Stimulated activated CD4-positive, alpha-beta T cell treated with anti-CD3 and anti-CD28 coated beads, Interleukin-4, amount 100 ng/mL, for 24 hours (primary cell): Measurements from ENCODE around the gene EARS2.
"Not testable (repeated sequence)": the region's sequence is repeated elsewhere in the genome, so short reads cannot be mapped to it uniquely, and the experiment has no call there.

Experiments used
- DNase-seq: peaks from one replicate; pipeline ENCODE4 v3.0.0-alpha.2; 2020

Gene EARS2

DNA sequence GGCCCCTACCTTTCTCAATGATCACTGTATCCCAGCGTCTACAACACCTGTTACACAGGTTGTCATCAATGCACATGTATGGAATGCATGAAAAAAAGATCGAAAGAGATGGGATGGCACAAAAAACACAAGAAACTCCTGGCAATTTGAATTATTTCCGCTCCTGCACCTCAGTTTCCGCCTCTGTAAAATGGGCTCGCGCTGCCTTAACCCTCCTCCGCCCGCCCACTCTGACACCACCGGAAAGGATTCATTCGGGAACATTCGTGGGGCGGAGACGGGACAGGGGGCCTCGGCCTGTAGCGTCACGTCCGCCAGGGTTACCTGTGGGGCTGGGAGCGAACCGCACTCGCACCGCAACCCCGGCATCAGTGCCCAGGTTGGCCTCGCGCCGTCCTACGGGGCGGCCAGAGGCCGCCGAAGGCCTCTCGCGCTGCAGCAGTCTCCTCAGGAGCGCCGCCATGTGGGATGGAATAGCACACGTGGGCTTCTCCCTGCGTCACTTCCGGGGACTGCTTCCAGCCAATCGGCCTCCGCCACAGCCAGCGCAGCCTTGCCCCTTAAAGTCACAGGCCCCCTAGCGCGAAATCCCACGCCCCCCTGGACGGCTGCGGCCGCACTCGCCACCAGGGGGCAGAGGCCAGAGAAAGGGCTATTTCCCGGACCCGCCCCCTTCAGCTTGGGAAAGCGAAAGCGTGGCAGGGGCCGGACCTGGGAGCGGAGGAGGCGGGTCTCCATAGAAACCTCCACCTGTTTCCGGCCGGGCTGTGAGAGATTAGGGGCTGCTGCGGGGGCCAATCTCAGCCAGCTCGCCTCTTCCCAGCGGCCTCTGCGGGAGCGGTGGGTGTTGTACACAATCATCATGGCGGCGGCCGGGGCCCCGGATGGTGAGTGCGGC is at the start of gene EARS2, which contains the start of gene UBFD1:
Gene EARS2, minus strand, starts transcription at position 470 of the 898 bp plus-strand sequence. Its CDS starts 7 bp downstream, at position 463.
Gene UBFD1, plus strand, starts transcription at position 847 of the 898 bp plus-strand sequence. Its CDS starts 16 bp downstream, at position 863.
- DNase-seq = peak; percentile 99

DNA sequence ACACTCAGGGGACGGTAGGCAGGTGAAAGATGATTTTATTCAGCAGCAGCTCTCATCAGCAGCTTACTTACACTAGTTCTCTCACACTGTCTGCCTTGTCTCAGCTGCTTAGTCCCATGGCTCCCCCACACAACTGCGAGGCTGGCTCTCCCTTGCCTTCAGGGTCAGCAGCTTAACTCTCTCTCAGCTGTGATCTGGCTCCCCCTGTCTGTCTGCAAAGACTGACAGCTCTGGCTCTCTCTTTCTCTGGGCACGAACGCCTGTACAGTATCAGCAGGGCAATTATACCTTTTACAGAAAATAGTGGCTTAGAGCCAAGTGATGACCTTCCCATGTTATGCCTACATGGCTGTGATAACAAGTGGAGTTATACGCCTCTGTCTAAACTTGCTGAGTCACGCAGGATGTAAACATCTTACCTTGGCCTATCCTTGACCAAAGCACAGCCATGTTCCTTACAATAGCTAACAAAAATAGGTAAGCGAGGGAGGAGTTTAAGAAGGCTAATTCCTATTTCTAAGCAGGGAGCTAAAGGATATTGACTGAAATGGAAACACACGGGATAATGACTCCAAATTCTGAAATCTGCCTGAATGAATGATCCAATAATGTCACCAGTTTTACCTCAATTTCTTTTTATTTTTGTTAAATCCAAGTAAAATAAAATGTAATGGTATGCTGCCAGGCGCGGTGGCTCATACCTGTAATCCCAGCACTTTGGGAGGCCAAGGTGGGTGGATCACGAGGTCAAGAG is 40.0 kb upstream of the EARS2 start:
- peak; percentile 9 for DNase-seq

DNA sequence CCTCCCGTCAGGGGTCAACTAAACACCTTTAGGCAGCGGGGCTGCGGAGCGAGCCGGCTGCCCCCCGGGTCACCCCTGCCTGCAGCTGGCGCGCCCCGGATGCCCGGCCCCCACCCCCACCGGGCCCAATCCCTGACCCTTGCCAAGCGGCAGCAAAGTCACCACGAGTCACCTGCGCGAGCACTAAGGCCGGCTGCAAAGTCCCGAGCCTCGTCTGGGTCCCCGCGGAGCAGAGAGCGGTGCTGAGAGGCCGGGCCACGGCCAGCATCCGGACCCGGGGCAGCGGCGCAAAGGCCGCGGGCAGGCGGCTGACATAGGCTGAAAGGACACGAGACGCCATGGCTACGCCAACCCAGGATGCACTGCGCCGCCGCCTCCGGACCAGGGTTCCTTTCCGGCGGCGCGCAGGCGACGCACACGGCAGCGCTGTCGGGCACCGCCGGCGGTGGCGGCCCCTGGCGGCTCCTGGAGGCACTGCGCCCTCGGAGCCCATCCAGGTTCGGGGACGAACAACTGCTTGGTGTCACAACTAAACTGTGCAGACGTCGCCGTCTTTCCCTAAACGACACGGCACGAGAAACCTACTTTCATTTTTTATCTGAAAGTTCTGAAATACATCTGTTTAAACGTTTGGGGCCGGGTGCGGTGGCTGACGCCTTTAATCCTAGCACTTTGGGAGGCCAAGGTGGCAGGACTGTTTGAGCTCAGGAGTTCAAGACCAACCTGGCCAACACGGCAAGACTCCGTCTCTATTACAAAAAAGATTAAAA is 39.0 kb upstream of the EARS2 start, which contains the start of gene NDUFAB1:
Gene NDUFAB1, minus strand, starts transcription at position 366 of the 770 bp plus-strand sequence. Its CDS starts 26 bp downstream, at position 340.
- peak; percentile 91 for DNase-seq

DNA sequence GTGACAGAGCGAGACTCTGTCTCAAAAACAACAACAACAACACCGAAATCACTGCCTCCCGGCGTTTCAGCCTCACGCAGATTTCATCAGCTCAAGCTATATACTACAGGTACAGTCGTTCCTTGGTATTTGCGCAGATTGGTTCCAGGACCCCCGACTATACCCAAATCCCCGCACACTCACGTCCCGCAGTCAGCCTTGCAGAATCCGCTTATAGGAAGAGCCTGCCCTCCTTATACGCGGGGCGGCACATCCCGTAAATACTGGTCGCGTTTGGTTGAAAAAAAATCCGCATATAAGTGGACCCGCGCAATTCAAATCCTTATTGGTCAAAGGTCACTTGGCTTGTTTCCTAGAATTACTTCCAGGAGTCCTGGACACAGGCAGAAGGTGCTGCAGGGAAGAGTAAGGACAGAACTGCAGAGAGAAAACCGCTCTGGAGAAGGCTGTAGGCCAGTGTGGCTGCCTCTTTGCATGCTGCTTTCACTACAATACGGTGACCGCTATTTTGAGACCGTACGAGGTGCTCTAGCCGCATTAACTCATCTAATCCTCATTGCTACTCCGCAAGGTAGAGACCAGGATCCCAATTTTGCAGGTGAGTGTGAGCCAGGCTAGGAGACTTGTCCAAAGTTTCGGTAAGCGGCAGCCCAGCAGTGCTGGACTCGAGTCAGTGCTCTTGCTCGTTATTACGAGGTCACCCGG is 38.2 kb upstream of the EARS2 start:
- DNase-seq = no peak

DNA sequence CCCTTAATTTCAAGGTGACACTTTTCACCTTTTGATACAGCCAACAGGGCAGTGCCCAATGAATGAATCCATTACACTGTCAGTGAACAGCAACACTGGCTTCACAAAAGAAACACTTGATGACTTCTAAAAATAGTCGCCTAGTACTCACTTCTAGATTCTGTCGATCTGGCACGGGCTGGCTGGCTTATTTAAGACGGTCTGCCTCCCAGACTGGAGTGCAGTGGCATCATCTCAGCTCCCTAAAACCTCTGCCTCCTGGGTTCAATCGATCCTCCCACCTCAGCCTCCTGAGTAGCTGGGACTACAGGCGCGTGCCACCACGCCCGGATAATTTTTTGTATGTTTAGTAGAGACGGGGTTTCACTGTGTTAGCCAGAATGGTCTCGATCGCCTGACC is 37.0 kb upstream of the EARS2 start:
- DNase-seq = no peak

DNA sequence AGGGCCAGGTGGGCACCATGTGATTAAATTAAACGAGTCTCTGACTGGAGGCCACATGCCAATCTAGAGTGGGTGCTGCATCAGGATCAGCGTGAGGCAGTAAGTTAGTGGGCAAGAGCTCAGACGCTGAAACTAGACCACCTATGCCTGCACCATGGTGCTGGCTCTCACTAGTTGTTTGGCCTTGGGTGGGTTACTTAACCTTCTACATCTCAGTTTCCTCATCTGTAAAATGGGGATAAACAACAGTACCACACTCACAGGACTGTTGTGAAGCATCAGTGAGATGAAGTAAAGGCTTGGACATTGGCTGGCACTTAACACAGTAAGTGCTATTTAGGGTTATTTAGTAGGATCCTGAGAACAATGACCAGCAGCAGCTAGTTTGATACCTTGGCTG is 33.0 kb upstream of the EARS2 start:
- DNase-seq = no peak

DNA sequence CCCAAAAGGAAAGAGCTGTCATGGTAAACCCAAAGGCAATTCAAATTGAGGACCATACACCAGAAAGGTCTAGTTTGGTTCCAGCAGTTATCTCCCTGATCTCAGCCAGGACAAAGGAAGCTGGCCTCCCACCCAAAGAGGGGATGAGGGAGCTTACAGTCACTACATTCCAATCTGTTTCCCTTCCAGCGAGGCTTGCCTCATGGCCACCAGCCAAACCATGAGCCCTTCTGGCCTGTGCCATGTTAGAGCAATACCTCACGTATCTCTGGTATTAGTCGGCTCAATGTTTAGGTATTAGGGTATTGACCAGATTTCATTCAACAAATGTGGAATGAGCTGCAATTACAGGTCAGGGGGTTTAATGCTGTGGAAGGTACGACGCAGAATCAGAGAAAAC is 30.6 kb upstream of the EARS2 start:
- DNase-seq = no peak

DNA sequence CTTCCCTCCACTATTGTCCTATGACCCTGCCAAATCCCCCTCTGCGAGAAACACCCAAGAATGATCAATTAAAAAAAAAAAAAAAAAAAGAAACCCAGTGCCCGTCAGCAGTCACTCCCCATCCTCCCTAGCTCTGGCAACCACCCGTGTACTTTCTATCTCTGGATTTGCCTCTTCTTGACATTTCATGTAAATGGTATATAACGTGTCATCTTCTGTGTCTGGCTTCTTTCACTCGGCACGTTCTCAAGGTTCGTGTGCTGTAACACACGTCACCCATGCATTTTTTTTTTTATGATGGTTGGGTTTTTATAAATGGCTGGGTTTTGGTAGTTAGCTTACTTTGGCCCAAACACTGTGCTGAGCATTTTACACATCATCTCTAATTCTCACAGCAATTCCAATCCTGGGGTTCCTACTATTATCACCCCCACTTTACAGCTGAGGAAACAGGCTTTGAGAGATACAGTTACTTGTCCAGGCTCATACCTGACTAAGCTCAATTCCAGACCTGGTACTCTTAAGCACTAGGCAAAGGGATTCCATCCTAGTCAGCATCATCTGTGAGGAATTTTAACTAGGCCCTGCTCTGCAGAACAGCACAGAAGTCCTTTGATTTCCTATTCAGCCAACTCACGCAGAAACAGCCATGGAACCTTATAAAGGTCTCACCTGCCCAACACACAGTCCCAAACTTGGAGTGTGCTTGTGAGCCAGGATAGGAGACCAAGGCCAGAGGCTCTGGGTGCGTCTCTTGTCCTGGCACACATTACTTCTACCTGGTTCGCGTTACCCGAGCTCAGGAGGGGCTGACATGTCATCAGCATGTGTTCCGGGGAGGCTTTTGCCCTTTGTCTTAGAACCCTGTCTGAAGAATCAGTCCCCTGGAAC is 27.3 kb upstream of the EARS2 start:
- no peak for DNase-seq

DNA sequence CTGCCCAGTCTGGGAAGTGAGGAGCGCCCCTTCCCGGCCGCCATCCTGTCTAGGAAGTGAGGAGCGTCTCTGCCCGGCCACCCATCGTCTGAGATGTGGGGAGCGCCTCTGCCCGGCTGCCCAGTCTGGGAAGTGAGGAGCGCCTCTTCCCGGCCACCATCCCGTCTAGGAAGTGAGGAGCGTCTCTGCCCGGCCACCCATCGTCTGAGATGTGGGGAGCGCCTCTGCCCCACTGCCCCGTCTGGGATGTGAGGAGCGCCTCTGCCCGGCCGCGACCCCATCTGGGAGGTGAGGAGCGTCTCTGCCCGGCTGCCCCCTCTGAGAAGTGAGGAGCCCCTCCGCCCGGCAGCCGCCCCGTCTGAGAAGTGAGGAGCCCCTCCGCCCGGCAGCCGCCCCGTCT is 26.1 kb upstream of the EARS2 start:
- DNase-seq = not testable (repeated sequence)

DNA sequence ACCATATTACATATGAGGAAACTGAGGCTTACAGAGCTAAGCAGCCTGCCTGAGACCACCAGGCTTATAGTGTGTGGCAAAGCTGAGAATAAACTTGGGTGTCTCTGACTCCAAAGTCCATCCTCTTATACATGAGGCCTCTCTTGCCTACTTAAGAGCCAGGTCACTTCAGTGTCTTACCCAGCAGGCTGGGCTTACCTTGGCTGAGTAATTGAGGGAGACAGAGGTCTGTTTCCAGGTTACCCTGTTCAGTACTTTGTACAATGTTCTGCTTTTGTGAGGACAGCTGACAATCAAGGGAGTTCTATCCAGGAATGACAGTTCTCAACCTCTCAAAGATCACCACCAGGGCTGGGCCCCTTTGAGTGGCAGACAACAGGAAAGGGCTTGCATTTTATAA is 24.6 kb upstream of the EARS2 start:
- no peak for DNase-seq

DNA sequence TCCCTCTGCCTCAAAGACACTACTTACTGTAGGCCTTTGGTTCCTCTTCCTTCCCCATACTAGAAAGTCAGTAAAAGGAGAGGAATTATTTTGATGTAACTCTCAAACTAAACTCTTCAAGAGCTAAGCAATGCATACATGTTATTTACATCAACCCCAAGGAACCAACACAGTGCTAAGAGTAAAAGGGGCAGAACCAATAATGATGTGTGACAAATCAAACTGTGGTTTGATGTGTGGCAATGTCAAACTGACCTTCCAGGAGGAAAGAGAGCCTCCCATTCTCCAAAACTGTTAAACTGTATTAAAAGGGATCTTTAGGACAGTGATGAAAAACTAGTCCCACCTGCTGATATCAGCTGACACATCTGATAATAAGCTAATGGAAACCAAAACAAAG is 23.2 kb upstream of the EARS2 start:
- no peak for DNase-seq

DNA sequence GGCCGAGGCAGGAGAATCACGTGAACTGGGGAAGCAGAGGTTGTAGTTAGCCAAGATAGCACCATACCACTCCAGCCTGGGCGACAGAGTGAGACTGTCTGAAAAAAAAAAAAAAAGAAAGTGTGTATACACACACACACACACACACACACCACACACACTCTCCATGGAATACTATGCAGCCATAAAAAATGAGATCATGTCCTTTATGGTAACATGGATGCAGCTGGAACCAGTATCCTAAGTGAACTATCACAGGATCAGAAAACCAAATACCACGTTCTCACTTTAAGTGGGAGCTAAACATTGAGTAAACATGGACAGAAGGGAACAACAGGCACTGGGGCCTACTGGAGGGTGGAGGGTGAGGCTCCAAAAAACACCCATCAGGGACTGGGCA is 22.2 kb upstream of the EARS2 start:
- DNase-seq = no peak

DNA sequence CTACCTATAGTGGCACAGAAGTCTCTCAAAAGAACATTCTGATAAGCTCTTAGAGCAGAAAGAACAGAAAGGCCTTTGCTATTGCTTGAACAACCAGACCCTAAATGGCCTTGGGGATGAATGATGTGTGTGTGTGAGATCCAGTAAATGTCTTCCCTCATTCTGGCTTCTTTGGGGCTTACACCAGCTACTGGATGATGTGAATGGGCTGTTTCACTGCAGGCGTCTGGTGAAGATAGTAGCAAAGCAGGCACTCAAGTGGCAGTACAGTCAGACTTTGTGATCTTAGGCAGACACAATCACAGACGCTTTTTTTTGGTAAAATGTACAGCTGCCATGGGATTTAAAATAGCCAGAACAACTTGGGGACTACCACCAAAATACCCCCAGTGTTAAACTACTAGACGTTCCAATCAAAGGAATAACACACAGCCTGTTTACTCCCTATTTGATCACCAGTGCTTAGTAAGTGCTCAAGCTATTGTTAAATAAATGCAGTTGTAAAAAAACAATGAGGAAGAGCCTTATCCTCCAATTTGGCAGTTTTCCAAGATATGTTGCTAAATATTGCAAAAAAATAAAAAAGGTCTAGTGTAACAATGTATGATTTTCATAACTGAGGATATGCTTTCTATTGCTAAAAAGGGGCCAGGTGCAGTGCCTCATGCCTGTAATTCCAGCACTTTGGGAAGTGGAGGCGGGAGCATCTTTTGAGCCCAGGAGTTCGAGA is 21.1 kb upstream of the EARS2 start:
- DNase-seq = no peak

DNA sequence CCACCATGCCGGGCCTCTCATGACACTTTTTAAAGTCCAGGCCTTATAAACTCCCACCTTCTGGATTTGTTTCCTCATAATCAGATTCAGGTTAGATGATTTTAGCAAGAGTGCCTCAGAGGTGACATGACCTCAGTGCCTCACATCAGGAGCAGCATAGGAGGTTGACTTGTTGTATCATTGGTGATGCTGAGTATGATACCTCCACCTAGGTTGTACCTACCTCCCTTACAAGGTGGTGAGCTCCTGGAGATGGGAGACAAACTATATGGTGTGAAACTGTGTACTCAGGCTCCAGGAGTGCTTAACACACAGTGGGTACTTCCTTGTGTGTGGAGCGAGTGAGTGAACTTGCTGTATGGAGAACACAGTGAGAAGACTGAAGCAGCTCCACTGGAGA is 20.3 kb upstream of the EARS2 start:
- no peak for DNase-seq

DNA sequence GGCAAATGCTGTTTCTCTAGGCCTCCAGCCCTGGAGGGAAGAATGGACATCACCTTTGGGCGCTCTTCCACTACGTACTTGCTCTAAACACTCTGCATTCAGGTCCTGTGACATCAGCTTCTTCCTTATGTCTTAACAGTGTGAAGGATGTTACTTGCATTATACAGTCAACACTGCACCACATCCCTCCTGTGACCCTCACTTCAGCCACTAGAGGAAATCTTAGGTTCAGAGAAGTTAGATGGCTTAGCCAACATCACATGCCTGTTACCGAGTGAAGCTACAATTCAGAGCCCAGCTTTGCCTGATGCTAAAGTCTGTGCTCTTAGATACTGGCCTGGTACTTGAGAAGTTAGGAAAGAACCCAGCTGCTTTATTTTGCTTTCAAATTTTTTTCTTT is 18.7 kb upstream of the EARS2 start:
- DNase-seq = no peak

DNA sequence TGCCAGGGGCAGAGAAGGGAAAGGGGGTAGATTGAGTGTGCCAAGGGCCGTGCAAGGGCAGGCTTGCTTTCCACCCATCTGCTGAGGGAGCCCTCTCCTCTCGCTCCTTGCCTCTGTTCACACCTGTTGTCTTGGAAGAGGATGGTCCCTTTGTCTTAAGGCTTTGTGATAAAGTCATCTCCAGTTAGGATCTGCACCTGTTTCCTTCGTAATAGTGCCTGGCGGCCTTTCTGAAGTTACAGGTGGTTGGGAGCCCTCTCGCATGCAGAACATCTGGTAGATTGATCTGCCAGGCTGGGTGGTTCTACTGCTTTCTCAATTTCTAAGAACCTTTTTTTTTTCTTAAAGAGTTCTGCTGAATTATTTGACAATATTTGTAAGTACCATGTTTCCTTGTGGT is 16.7 kb upstream of the EARS2 start:
- no peak for DNase-seq

DNA sequence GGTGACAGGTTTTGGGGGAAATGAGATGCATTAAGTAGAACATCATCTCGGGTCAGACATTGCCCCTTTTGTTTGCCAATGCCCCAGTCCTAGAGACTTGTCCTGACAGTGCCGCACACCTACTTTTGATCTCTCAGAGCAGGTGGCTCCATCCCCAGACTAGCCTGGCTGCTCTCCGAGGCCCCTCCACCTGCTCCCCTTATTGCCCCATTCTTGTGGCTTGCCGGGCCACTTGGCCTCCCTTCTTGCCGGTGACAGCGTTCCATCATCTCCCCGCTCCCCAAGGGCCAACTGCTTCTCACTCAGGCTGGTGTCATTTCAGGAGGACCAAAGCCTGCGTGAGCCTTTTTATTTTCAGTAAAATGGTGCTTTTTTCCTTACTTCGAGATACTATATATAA is 15.2 kb upstream of the EARS2 start:
- DNase-seq = no peak

DNA sequence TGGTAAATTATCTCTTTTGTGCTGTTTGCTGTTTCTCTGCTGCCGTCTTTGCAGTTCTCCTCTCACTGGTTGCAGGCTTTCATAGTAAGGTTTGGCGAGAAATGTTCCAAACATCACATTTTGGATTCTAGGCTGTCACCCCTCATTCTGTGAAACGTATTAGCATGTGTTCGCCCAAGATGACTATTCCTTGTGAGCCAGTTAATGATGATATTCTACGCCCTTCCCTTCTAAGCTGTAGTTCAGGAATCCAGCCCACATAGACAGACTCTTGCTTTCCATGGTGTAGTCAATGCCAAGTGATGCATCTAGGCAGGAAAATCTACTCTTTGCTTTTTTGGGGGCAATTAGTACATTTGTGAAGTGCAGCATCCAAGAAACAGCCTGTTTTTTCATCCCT is 14.7 kb upstream of the EARS2 start:
- DNase-seq = no peak

DNA sequence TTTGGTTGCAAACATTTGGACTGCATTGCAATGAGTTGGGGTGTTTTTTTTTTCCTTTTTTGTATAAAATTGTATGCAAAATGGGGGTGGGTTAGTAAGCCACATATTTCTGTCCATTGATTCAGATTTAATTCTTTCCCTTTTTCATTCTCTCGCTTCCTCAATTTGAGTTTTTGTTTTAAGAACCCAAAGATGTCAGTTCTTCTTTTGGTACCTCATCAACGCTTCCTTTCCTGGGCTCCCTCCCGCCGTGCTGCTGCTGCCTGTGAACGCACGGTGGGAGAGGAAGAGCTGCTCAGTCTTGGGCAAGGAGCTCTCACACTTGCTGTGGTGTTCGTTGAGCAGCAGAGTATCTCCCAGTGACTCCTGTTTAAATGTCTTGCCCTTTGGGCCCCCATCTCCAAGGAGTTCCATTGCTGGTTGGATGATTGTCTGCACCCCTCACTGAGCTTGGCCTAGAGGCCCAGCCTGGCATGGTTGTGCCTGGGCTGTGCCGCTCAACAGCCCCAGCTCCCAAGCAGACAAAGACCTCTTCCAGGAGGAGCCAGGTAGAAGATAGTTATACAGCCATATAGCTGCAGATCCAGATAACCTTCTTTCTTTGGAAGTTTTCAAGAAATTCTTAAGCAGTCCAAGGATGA is 14.0 kb upstream of the EARS2 start:
- DNase-seq = no peak

DNA sequence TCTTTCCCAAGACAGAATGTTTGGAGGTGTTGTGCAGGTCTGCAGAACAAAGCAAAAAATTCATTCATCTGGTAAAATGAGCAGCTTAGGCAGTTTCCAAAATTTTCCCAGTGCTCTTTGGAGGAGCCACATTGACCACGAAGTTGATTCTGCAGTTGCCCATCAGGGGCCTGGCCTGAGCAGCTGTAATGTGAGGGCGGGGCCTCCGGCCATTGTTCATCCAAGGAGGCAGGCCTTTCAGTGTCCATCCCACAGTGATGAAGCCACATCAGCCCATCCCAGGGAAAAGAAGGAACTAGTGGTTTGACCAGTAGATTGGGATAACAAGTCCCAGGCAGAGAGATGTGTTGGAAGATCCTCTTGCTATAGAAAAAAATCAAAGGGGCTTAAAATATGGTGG is 10.5 kb upstream of the EARS2 start:
- DNase-seq = no peak
